ENCODE measurements around the gene TCFL5.
A peak's percentile ranks its signal among the peaks of the same experiment; 100 is the strongest.

TCFL5 gene

DNA sequence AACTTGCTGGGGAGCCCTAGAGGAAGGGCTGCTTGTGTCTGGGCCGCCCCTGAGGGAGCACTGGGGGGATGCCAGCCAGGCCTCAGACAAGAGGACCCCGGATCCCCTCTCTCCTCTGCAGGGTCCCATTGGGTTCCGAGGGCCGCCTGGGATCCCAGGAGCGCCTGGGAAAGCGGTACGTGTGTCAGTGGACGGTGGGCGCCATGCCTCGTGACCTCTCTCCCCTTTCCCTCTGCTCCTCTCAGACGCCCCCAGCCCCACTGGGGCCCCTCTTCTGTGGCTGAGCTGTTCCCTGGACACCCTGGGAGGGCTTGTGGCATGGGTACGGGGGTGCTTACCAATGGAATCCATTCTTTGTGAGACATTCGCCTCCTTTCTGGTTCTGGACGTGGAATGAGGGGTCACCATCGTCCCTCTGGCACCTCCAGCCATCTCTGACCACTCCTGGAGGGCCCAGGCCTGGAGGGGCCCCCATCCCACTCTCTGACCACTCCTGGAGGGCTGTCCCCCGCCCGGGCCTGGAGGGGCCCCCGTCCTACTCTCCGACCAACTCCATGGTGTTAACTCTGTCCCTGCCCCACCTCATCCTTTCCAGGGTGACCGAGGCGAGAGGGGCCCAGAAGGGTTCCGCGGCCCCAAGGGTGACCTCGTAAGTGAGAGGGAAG lies 34.8 kb downstream of the TCFL5 start:
- no peak overlapping the region for H3K27ac ChIP-seq
- TF ChIP-seq, protein P1, sequence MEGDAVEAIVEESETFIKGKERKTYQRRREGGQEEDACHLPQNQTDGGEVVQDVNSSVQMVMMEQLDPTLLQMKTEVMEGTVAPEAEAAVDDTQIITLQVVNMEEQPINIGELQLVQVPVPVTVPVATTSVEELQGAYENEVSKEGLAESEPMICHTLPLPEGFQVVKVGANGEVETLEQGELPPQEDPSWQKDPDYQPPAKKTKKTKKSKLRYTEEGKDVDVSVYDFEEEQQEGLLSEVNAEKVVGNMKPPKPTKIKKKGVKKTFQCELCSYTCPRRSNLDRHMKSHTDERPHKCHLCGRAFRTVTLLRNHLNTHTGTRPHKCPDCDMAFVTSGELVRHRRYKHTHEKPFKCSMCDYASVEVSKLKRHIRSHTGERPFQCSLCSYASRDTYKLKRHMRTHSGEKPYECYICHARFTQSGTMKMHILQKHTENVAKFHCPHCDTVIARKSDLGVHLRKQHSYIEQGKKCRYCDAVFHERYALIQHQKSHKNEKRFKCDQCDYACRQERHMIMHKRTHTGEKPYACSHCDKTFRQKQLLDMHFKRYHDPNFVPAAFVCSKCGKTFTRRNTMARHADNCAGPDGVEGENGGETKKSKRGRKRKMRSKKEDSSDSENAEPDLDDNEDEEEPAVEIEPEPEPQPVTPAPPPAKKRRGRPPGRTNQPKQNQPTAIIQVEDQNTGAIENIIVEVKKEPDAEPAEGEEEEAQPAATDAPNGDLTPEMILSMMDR (IDR thresholded peaks at IDR 0.05) = no peak
- TF ChIP-seq ZFX (IDR thresholded peaks at IDR 0.05; ENCODE audit: borderline replicate concordance) = no peak

DNA sequence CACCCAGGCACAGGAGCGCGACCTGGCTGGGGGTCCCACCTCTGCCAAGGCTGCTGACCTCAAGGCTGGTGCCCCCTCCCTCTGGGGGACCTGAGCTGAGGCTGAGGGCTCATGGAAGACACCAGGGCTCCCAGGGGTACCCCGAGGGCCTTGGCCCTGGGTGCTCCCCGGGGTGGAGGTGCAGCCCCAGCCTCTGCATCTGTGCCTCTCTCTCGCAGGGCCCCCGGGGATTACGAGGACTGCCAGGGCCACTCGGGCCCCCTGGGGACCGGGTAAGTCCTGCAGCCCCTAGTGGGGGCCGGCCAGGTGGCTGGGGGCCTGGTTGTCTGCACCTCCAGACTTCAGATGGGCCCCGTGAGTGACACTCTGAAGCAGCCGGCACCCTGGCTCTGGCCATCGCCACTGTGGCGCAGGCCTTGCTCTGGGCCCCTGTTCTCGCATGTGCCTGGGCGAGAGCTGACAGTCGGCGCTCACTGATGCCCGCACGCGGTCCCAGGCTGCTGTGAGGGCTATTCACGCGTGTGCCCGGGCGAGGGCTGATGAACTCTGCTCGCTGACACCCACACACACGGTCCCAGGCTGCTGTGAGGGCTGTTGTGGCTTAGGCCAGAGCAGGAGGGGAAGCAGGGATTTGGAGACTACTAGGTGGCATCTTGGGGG lies 35.5 kb downstream of the TCFL5 start:
- no peak for TF ChIP-seq ZFX (IDR thresholded peaks at IDR 0.05; ENCODE audit: borderline replicate concordance)
- TF ChIP-seq, protein P1 (IDR thresholded peaks at IDR 0.05) = no peak
- H3K27ac ChIP-seq = no peak overlapping the region

DNA sequence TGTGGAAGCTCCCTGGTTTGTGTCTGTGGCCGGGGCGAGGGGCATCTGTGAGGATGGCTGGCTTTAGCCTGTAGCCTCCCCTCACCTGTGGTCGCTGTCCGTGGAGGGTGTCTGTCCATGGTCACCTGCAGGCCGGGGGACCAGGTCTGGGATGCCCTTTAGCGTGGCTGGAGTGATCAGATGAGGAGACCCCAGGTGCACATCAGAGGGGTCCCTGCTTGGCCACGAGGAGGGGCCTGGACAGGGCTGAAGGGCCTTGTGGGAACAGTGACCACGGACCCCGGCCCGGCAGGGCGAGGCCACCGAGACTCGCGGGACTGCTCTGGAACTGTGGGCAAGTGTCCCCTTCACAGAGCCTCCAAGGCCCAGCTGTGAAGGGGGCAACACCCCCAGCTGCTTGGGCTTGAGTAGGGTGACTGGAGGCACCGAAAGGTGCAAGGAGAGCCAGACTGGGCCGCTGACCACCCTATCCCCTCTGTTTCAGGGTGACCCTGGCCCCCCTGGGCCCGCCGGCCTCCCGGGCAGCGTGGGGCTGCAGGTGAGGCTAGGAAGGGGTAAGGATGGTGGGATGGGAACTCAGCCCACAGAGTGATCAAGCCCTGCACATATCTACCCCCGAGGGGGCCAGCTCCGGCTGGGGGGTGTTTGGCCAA lies 36.2 kb downstream of the TCFL5 start:
- H3K27ac ChIP-seq = no peak overlapping the region
- TF ChIP-seq, protein P1 (IDR thresholded peaks at IDR 0.05) = no peak
- no peak for TF ChIP-seq ZFX (IDR thresholded peaks at IDR 0.05; ENCODE audit: borderline replicate concordance)

DNA sequence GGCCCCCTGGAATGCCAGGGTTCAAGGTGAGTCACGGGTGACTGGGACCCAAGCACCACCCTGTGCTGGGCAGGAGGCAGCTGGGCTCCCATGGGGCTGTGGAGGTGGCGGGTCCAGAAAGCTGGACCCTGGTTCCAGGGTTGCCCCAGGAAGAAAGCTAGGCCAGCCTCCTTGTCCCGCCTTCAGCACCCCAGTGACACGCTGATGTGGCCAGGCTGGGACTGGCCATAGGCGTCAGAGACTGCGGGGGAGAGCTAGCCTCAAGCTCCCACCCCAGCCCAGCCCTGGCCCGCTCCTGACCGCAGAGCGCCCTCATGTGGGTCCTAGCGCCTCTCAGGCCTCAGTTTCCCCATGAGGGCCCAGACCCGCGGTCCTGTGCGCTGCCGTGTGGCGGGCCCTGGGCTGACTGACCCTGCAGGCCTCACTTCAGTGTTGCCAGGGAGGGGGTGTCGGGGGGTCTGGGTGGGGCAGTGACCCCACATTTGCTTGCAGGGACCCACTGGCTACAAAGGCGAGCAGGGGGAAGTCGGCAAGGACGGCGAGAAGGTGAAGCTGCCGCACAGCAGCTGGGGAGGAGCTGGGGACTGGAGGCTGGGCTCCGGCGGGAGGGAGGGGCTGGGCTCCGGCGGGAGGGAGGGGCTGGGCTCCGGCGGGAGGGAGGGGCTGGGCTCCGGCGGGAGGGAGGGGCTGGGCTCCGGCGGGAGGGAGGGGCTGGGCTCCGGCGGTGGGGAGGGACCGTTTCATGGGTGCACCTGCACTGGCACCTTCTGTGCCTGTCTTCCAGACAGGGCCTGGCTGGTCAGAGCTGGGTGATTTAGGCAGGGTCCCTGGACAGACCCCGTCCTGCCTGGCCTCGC lies 36.9 kb downstream of the TCFL5 start:
- TF ChIP-seq, protein P1 (IDR thresholded peaks at IDR 0.05) = no peak
- TF ChIP-seq ZFX (IDR thresholded peaks at IDR 0.05; ENCODE audit: borderline replicate concordance) = no peak
- no peak overlapping the region for H3K27ac ChIP-seq

DNA sequence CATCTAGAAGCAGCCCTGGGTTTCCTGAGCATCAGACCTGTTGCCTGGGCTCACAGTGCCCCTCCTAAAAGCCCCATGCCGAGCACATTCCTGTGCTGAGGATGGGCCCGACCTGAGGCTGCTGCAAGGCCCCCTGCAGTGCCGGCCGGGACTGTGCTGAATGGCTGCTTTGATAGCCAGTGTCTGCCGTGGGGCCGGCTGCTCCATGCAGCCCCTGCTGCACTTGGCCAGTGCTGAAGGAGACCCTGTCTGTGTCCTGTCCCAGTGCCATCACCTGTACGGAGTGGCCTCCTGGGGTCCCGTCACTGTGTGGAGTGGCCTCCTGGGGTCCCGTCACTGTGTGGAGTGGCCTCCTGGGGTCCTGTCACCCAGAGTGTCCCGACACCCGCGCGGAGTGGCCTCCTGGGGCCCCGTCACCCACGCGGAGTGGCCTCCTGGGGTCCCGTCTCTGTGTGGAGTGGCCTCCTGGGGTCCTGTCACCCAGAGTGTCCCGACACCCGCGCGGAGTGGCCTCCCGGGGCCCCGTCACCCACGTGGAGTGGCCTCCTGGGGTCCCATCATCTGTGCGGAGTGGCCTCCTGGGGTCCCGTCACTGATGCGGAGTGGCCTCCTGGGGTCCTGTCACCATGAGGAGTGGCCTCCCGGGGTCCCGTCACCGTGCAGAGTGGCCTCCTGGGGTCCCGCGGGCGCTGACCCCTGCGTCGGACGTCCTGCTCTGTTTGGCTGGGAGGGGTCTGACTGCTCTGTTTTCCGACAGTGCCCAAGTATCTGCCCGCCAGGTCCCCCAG lies 37.7 kb downstream of the TCFL5 start:
- no peak for TF ChIP-seq ZFX (IDR thresholded peaks at IDR 0.05; ENCODE audit: borderline replicate concordance)
- TF ChIP-seq, protein P1 (IDR thresholded peaks at IDR 0.05) = no peak
- no peak overlapping the region for H3K27ac ChIP-seq

DNA sequence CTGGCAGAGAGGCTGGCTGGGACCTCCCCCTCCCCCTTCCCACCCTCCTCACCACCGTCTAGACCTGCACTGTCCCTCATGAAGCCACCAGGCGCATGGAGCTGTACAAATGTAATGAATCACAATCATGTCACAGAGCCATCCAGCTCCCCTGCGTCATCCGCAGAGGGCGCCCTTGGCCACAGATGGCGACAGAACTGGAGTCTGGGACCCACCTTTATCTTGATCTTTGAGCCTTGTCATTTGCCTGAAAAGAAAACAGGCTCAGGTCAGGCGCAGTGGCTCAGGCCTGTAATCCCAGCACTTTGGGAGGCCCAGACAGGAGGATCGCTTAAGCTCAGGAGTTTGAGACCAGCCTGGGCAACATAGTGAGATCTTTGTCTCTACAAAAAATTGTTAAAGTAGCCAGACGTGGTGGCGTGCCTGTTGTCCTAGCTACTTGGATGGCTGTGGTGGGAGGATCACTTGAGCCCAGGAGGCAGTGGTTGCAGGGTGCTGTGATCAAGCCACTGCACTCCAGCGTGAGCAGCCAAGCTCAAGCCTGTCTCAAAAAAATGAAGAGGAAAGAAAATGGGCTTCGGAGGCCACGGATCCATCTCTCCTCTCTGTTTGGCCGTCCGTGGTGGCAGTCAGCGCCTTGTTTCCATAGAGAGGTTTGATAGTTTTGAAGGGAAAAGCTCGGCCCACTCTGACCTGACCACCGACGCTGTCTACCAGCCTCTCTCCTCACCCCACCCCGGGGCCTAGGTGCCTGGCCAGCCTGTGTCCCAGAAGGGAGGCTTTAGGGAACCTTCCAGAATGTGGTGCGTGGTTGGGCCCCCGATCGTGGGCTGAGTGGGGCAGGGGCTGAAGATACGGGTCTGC lies 38.6 kb downstream of the TCFL5 start:
- 0 out of 2 replicates have a peak overlapping the region, but pooled peaks have one; percentile 8 for H3K27ac ChIP-seq
- TF ChIP-seq, protein P1 (IDR thresholded peaks at IDR 0.05) = peak; percentile 72
- TF ChIP-seq ZFX (IDR thresholded peaks at IDR 0.05; ENCODE audit: borderline replicate concordance) = no peak
